GM18870 (cell line): ENCODE data around the gene MSANTD2.
"Not testable (repeated sequence)": the region's sequence is repeated elsewhere in the genome, so short reads cannot be mapped to it uniquely, and the experiment has no call there.

Experiments
- ATAC-seq: cut with Tn5 transposase; IDR thresholded peaks from one replicate; pipeline ENCODE4 v1.9.1; 2021; ENCODE audit warnings: moderate library complexity; ENCODE audit not compliant: unreplicated experiment

MSANTD2 gene

GRCh38 chr11:124778281-124778680 is 21.9 kb downstream of the MSANTD2 start:
- no peak for ATAC-seq

GRCh38 chr11:124776865-124777645 is 23.2 kb downstream of the MSANTD2 start:
- no peak for ATAC-seq

GRCh38 chr11:124770959-124771358 is 29.2 kb downstream of the MSANTD2 start:
- ATAC-seq: not testable (repeated sequence)

- no peak for ATAC-seq
Measured at GRCh38 chr11:124769806-124770774, 30.1 kb downstream of the MSANTD2 start.

GRCh38 chr11:124768914-124769313 is 31.3 kb downstream of the MSANTD2 start:
- no peak for ATAC-seq

GRCh38 chr11:124766156-124766555 is 34.0 kb downstream of the MSANTD2 start:
- no peak for ATAC-seq

- ATAC-seq: no peak
Measured at GRCh38 chr11:124763156-124763947, 36.9 kb downstream of the MSANTD2 start.

- no peak for ATAC-seq
Measured at GRCh38 chr11:124762624-124763155, 37.5 kb downstream of the MSANTD2 start.

GRCh38 chr11:124762105-124762623 is 38.0 kb downstream of the MSANTD2 start, which contains the start of gene ESAM:
Gene ESAM, minus strand, starts transcription at chr11:124762290. Its CDS starts 136 bp downstream, at chr11:124762154.
- no peak for ATAC-seq

- no peak for ATAC-seq
Measured at GRCh38 chr11:124761301-124762104, 38.7 kb downstream of the MSANTD2 start.

- no peak for ATAC-seq
Measured at GRCh38 chr11:124760806-124761205, 39.4 kb downstream of the MSANTD2 start.

- ATAC-seq: peak; percentile 23
Measured at GRCh38 chr11:124760205-124760652, 40.0 kb downstream of the MSANTD2 start.

- no peak for ATAC-seq
Measured at GRCh38 chr11:124759266-124760204, 40.7 kb downstream of the MSANTD2 start.

- no peak for ATAC-seq
Measured at GRCh38 chr11:124758355-124759265, 41.6 kb downstream of the MSANTD2 start.

- ATAC-seq: no peak
Measured at GRCh38 chr11:124757320-124757719, 42.9 kb downstream of the MSANTD2 start.

GRCh38 chr11:124756753-124757227 is 43.4 kb downstream of the MSANTD2 start:
- no peak for ATAC-seq
